Activated gamma-delta T cell treated with Interleukin-2 at 50 U/mL for 16 hours (primary cell): ENCODE results near the gene PSMG4.

Experiments
- DNase-seq: peaks from one replicate; pipeline ENCODE4 v3.0.0-alpha.2; 2020

The PSMG4 gene

DNA sequence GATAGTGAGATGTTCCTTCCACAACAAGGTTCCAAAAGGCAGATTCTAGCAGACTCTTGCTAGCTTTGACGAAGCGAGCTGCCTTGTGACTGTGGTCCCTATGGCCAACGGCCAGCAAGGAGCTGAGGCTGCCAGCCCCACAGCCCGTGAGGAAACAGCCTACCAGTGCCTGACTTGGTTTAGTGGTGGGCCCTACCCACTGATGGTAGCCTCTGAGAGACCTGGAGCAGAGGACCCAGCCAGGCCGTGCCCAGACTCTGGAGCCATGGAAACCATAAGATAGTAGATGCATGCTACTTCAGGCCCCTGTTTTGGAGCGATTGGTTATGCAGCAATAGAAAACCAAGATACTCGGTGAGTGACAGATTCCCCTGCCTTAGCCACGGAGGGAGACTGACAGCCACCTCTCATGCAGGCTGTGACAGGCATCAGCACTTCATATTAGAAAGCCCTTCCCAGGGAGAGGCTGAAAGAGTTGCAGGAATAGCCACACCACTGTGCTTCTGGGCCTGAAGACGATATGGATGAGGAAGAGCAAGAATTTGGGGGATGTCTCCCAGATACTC is 19.2 kb downstream of the PSMG4 start:
- DNase-seq = no peak

DNA sequence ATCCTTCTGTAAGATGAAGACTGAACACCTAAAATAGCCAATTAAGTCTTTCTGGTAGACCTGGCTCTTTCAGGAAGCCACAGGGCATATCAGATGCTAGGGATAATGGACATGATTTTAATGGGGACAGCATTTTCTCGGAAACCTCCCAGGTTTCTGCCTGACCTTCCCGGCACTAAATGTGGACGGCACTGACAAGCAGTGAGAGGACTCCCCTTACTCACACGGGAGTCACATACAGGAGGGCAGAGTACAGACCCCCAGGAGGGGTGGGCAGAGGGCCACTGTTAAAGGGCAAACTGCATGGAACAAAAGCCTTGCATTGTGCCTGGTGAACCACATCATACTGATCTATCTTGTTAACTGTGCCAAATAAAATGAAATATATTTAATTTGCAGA is 19.9 kb downstream of the PSMG4 start:
- DNase-seq = no peak

DNA sequence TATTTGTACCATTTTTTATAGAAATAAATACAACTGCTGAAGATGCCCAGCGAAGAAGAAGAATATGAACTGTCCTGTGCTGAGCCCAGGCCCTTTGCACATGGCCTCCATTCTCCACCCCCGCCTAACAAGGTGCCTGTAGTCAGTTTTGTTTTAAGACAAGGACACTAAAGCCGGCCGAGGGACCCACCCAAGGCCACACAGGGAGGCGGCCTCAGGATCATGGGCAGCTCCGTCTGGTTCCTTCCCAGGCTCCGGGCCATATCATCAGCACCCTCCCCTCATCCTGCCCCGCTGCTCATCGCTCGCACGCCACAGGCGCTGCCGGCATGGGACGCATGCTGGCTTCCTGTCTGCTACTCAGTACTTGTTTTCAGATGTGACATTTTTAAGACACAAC is 21.3 kb downstream of the PSMG4 start:
- no peak for DNase-seq

DNA sequence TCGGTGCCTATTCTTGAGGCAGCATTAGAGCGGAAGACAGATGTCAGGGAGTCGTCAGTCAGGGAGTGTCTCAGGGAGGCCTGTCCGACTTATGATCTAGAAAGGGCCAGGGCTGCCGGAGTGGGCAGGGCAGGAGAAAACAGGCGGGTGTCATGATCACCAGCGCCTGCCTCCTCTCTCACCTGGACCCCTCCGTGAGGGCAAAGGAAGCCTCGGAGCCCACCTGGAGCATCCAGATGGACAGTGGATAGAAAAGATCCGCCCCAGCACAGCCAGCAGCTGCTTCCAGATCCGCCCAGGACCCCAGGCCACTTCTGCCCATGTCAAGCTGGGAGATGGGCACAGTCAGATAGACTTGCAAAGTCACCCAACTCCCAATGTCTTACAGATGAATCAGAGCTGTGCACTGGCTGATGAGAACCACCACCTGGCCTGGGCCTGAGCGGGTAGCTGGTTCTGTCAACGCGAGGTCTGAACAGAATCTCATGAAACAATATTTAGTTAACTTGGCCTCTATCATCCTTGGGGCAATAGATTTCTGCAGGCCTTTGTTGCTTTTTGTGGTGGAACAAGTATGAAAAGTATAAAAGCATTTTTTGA is 22.2 kb downstream of the PSMG4 start:
- no peak for DNase-seq

DNA sequence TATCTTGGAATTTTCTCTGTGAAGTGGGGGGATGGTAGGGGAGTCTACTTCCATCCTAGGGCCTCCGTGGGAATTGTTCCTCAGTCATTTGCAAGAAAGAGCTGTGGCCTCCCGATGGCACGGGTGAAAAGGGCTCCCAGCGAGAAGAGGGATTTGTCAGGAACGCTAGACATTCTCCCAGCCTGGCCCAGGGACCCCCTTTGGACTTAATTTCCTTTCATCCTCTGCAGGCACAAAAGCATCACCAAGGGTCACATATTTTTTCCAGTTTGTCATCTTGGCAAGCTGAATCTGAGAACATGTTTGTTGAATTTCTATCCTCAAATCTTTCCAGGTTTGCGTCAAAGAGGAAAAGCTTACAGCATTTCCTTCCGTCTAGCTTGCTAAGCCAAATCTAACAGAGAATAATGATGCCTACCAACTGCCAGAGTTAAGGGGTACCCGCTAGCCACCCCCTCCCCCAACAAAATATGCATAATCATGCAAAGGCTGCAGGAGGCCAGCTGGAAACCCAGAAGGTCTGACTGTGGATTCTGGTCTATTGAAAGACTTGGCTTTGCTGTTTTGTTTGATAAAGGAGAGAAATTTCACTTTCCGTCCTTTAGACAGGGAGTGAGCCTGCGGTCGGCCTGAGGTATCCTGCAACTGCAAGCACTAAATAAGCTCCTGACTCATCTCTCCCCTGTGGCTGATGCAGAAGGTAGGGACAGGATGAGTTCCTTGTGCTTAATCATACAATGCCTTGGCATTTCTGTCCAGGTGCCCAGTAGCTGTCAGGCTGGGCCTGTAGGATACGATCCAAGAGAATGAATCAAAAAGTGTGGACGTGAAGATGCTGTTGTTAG is 23.1 kb downstream of the PSMG4 start:
- DNase-seq = no peak

DNA sequence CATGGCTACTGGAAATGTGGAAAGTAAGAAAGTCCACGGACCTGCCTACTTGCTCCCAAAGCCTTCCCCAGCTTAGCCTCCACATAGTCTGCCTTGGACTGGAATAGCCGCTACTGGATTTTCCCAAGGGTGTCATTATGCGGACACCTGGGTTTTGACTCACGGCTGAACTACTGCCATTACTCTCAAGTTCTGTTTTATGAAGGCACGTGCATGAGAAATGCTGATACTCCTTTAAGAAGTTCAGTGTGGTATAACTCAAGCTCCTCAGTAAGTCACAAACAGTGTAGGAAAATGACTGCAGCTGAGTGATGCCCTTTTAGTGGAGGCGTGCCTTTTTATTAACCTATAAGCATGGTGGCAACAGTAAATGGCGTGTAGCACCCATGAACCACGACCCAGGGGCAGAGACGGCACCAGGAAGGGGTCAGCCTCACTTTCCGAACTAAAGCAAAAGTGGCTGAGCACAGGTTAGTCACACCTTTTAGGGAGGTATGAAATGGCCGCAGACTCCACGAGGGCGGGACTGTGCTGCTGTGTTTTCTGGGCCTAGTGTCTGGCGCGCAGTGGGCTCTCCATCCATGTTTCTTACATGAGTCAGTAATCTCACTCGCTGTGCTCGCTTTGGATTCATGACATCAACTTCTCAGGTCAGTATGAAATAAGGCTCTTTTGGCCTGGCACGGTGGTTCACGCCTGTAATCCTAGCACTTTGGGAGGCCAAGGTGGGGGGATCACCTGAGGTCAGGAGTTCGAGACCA is 23.9 kb downstream of the PSMG4 start:
- no peak for DNase-seq

DNA sequence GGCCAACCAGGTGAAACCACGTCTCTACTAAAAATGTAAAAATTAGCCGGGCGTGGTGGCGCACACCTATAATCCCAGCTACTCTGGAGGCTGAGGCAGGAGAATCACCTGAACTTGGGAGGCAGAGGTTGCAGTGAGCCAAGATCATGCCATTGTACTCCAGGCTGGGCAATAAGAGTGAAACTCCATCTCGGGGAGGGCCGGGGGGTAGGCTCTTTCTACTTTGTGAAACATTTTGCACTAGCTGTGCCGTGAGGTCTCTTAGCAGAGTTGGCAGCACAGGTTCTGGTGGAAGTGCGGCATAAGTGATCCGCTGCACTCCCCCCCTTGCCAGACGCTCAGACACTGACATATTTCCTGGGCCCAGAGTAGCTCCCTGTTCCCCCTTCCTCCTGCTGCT is 24.5 kb downstream of the PSMG4 start:
- no peak for DNase-seq

DNA sequence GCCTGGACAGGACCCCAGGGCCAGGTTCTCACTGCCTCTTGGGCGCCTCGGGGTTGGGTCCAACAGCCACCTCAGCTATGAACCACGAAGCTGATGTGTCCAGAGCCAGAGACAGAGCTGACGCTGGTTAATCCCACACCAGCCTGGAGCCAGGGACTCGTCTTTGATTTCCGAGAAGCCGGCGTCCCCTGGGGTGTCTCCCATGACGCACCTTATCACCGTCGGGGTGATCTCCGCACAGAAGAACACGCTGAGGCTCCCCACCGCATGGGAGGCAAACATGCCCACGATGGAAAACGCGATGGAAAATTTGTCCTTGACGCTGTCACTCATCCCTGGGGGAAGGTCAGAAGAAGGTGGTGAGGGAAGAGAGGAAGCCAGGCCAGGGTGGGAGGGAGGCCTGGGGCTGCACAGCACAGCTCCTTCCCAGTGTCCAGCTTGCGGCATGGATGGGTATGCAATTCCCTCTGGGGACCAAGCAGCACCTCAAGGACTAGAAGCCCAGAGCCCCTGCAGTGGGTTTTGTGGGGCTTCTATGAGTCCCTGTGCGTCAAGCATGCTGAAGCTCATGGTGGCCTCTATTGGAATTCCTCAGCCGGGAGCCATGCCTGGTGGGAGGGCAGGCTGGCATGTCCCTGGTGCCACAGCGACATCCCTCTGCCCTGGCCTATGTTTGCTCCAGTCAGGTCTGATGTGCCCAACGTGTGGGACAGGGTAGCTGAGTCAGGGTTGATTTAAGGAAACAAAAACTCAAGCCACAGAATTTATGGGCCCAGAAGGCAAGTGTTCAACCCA is 25.1 kb downstream of the PSMG4 start:
- DNase-seq = no peak

DNA sequence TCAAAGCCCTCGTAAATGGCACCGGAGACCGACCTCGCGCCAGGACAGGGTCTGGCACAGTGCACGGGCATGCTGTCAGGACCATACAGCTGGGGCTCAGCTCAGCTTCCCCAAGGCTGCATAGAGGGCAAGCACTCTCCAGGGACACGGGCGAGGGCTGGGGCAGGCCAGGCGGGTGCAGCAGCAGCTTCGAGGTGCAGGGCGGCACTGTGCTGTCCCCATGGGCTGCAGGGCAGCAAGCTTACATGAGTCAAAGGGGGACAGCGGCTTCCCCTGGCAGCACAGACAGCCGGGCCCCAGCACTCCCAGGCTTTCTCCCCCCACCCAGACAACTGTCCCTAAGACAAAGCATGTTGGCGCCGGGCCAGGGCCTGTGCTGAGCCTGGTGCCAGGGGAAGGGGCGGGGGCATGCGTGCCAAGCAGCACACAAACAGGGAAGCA is 25.7 kb downstream of the PSMG4 start:
- DNase-seq = no peak

DNA sequence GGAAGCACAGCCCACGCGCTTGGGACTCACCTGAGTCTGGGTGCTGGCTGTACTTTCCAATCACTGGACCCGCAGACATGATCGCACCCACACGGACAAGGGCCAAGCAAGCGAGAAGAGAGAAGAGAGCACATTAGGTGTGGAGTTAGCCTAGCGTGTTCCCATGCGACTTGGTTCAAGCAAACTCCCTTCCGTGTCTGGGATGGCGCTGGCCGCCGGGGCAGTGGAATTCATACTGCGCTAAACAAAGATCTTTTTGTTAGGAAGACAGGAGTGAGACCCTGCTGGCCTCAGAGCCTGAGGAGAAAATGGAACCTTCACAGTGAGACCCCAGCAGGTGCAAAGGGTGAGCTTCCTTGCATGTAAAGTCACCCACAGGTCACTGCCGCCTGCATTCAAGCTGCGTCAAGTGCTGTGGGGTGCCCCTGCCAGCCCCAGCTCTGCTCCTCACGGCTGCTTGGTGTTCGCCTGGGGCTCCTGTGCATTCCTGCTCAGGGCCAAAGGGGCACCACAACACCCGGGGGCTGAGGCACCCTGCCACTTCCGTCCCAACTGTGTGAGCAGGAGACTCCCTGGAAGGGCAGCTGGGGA is 26.4 kb downstream of the PSMG4 start:
- DNase-seq = no peak

DNA sequence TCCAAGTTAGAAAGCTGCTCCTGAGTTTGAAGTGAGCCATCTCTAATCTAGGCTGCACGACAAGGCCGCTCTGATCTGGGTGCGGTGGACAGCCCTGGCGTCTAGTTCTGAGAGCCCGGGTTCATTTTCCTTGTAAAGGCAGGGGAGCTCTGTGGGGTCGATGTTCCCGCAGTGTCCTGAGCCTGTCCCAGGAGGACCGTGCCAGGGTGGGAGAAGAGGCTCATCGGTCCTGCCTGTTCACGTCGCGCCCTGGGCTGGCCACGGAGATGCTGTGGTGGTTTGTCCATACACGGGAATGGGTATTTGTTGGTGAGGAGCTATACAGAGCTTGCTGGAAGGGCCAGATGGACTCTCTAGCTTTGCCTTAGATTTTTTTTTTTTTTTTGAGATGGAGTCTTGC is 27.0 kb downstream of the PSMG4 start:
- no peak for DNase-seq

DNA sequence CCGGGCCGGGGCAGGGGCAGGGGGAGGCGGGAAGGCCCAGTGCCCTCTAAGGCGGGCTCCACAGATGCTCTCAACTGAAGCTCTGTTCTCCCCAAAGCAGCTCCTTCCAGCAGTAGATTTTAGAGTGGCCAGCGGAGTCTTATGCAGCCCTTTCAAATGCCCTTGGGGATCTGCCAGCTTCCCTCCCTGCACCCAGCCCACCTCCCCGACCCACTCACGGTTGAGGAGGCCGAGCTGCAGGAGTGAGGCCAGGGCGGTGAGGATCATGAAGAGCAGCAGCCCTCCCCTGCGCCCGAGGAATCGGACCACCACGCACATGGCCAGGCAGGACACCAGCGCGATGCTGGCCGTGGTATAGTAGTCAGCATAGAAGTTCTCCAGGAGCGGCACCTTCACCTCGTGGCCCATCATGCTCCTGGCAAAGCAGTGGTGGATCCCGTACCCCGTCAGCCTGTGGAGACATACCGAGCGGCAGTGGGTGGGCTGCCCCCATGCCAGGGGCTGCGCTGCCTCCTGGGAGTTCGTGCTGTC is 28.0 kb downstream of the PSMG4 start:
- no peak for DNase-seq

DNA sequence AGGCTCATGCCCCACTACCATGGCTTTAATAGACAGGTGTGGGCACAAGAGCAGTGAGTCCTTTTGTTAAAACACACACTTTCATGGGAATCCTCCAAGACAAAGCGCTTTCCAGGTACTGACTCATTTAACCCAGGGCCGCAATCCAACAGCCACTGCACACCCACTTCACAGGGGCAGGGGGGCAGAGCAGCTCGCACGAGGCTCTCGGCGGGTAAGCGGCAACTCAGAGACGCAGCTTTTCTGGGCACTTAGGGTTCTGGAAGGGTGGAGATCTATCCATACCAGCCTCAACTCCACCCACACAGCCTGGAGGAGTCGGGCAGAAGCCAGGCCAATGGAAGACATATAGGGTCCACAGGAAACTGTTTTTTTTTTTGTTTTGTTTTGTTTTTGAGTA is 28.6 kb downstream of the PSMG4 start:
- DNase-seq = no peak

DNA sequence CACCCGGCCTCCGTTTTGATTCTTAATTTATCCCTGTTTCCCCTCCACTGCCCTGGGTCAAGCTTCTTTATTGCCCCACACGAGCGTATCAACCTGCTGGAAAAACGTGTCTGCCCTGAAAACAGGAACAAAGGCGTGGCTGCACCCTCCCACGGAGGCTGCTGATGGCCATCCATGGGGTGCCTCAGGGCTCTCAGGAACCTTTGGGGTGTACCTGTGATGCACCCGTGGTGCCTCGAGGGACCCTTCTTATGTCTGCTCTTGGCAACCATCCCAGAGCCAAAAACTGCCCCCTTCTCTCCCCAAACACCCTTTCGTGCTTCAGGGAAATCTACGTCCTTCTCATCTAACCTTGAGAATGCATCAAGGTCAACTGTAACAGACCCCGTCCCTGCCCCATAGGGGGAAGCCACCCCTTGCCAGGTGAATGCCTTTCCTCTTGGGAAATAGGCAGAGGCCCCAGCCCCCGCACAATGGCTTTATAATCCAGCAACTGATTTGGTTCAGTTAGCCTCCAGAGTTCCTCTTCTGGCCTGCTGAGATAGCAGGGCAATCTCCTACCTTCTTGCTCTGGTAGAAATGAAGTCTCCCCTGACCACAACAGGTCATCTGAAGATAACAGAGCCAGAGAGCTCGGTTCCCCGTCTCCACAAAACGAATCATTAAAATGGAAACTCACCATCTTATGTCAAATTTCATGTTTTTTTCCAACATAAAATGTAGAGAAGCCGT is 29.4 kb downstream of the PSMG4 start:
- DNase-seq = no peak

DNA sequence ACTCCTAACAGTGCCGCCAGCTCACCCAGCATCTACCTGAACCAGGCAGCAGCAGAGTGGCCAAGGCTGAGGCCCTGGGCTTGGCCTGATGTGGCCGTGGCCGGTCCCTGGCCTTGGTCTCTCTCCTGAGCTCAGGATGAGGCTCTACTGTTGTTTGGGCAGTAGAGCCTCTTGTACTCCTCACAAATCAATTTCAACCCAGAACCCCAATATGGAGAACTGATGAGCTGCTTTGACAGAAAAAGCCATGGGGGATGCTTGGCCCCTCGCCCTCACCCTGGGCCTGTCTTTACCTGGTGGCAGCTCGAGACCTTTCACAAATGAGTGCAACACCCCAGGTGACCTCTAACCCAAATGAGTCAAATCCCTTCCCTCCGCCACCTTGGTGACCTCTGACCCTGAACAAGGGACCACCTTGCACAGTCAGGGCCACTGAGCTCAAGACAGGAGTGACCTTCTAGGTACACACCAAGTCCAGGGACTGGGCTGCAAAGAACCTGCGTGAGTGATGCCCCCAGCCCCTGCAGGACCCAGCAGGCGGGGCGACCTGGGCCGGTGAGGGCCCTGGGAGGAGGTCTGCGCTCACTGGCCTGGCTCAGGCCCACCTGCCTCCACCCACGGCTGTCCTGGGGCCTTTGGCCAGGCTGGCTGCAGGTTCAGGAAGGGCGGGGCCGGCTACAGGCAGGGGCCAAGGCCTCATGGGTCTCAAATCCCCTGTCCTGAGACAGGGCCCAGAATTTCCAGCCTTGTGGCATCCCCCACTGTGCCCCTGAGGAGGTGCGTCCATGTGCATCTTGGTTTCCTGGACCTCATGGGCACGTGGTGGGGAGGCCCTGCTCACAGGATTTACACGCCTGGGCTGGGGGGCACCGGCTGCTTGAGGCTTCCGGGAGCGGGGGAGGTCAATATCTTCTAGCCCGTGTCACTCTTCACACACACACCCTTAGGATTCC is 30.2 kb downstream of the PSMG4 start:
- no peak for DNase-seq

DNA sequence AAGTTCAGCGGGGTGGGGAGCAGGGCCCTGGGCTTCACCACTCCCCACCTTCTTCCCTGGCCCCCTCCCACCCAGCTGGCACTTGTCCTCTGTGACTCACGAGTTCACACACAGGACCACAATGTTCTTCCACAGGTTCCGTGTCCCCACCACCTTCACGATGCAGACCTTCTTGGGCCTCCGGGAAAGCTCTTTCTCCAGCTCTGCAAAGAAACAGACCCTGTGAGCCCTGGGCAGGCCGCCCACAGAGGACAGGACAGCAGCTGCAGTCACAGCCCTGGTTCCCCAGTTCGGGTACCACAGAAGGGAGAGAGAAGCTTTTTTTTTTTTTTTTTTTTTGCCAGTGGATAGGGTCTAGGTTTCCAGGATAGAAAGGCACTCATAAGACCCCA is 30.9 kb downstream of the PSMG4 start:
- DNase-seq = no peak

DNA sequence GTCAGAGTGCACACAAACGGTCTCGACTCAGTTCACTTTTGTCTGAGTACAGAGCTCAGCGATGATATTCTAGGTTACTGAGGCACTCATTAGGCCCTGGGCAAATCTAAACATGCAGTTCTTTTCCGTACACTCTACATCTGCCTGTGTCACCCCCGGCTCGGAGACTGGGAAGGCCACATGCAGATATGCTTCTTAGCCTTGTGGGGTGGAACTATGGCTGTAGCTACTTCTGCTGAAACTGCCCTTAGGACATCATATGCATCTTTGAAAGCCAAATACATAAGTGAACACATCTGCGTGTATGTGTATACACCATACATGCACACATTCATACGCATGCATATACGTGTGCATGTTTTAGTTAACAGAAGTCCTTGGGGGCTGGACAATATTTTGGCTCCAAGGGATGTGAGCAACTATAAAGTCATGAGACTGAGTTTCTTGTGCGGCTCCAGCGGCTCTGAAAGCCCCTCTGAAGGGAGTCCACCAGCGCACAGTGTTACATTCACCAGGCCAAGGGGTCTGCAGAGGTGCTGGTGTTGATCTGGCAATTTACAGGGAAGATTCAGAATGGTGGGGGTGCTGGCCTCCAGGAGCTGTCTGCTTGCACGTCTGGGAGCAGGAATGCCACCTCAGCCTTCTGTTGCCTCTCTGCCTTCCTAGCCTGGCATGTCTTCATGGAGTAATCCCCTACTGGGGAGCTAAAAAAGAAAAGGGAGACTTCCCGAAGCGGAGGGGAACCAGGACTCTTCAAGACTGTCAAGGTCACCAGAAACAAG is 31.6 kb downstream of the PSMG4 start:
- DNase-seq = no peak

DNA sequence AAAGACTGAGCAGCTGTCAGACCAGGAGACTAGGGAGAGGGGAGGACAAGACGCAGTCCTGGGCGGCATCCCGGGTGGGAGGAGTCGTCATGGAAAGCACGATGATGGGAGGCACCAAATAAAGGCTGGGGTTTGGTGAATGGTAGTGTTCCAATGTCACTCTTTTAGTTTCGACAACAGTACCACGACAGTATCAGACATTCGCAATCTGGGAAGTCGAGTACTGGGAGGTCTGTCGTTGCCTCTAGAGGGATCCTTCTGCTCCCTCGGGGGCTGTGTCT is 32.1 kb downstream of the PSMG4 start:
- DNase-seq = no peak

DNA sequence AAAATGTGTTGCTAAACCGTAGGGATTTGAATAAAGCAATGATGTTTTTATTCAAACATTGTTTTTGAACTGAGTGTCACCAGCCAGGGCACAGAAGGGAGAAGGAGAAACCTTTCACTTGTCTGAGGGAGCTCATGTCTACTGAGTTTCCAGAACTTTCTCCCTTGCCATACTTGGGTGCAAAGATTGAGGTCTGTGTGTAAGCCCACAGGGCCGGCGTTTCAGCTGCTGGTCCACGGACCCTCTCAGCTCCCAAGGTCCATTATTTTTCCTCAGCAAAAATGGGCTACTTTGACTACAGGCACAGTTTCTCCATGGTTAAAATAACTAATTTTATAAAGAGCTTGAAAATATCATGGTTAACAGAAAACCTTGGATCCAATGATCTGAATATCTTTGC is 32.6 kb downstream of the PSMG4 start:
- no peak for DNase-seq

DNA sequence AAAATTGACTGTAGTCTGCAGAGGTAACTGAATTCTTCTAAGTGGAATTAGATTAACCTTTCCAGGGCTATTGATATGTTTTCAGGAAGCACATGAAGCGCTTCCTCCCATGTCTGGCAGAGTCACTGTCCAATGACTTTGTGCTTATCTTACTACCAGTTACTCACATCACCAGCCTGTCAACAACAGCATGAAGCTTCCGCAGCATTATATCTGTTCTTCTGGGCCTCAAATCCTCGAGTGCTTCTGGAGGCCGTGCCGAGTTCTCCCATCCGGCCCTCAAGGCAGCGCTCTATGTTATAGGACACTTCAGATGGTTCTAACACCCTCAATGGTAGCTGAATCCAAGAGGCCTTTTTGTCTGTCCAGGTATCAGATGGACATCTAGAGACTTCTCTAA is 33.2 kb downstream of the PSMG4 start:
- DNase-seq = no peak
